ENCODE data around the gene ACOT7. TPM values are rescaled to one million over a fixed set of nuclear protein-coding genes. Genes with fewer than 3 reads are reported as not detected.

The ACOT7 gene
- total RNA-seq, 2 experiments from 2014 or later, result 23.4 to 53.6 TPM

DNA sequence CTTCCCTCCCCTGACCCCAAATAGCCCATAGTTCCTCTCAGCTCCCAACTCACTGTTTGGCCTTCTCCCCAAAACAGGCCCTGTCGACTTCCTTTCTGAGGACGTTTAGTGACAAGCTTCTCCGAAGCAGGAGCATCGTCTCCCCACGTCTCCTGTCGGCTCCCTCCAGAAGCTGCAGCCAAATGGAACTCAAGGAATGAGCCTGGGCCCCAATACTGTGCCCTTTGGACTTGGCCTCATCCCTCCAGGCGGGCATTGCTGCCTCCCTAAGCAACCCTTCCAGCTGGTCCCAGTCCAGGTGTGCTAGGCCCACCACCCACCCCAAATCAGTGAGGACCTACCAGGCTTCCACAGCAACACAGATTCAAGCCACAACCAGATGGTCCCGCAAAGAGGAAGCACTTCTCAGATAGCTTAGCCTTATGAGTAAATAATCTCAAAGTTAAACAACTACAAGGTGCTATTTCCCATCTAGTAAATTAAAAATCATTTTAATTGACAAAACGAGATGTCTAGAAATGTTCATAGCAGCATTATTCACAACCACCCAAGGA, 33.0 kb downstream of the ACOT7 start:
- BruUV-seq (replicated peaks), result no TSS peak
- intact Hi-C loops (cut with micrococcal nuclease; ENCODE audit: unreplicated experiment), result loop anchor here (5.0 kb wide), 1 partner anchor 517 kb away; no protein-coding TSS in a partner anchor
- TF ChIP-seq, protein P1, sequence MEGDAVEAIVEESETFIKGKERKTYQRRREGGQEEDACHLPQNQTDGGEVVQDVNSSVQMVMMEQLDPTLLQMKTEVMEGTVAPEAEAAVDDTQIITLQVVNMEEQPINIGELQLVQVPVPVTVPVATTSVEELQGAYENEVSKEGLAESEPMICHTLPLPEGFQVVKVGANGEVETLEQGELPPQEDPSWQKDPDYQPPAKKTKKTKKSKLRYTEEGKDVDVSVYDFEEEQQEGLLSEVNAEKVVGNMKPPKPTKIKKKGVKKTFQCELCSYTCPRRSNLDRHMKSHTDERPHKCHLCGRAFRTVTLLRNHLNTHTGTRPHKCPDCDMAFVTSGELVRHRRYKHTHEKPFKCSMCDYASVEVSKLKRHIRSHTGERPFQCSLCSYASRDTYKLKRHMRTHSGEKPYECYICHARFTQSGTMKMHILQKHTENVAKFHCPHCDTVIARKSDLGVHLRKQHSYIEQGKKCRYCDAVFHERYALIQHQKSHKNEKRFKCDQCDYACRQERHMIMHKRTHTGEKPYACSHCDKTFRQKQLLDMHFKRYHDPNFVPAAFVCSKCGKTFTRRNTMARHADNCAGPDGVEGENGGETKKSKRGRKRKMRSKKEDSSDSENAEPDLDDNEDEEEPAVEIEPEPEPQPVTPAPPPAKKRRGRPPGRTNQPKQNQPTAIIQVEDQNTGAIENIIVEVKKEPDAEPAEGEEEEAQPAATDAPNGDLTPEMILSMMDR (conservative IDR thresholded peaks at IDR 0.05; ENCODE audit: low read length), result no peak
- TF ChIP-seq EZH2phosphoT487 (IDR thresholded peaks at IDR 0.05; ENCODE audit: borderline replicate concordance, low read depth, low read length), result no peak
- Histone ChIP-seq H3K36me3 (ENCODE audit: insufficient read depth, low read length) (no peaks in the 10 kb centered on the region), H3K79me2 (ENCODE audit: insufficient read depth, low read depth, low read length) (no peaks in the 10 kb centered on the region), H3K9me3 (ENCODE audit: low read length) (no peaks in the 10 kb centered on the region), H3K4me3 (ENCODE audit: low read depth, low read length, poor library complexity, severe bottlenecking) (no peak overlapping the region), H3K9me2 (ENCODE audit: insufficient read depth, low read length) (no peaks in the 10 kb centered on the region), H3K4me1 (ENCODE audit: insufficient read depth, low read length, poor library complexity, severe bottlenecking) (peaks cover 13% of the 10 kb centered on the region), H3K4me2 (ENCODE audit: low read length) (no peak overlapping the region), H3K27ac (ENCODE audit: low read depth, low read length, poor library complexity, severe bottlenecking) (no peak overlapping the region), H2AFZ (ENCODE audit: low read length) (no peak overlapping the region), H4K20me1 (ENCODE audit: insufficient read depth, low read length) (no peaks in the 10 kb centered on the region)
- ChIA-PET CTCF (ENCODE audit: unreplicated experiment) (no interaction called here), POLR2A (no interaction called here)
- DNase-seq (ENCODE audit: low spot score), result no peak

GRCh38 chr1:6360117-6360496, 33.5 kb downstream of the ACOT7 start:
- TF ChIP-seq, protein P1 (conservative IDR thresholded peaks at IDR 0.05; ENCODE audit: low read length), result no peak
- H3K36me3 ChIP-seq (ENCODE audit: insufficient read depth, low read length), result no peaks in the 10 kb centered on the region
- no peak overlapping the region for H3K4me3 ChIP-seq (ENCODE audit: low read depth, low read length, poor library complexity, severe bottlenecking)
- H3K4me1 ChIP-seq (ENCODE audit: insufficient read depth, low read length, poor library complexity, severe bottlenecking), result peaks cover 13% of the 10 kb centered on the region
- no TSS peak for BruUV-seq (replicated peaks)
- POLR2A ChIA-PET, result no interaction called here
- CTCF ChIA-PET (ENCODE audit: unreplicated experiment), result no interaction called here
- H3K9me3 ChIP-seq (ENCODE audit: low read length), result no peaks in the 10 kb centered on the region
- DNase-seq (ENCODE audit: low spot score), result no peak
- H4K20me1 ChIP-seq (ENCODE audit: insufficient read depth, low read length), result no peaks in the 10 kb centered on the region
- 0 out of 2 replicates have a peak overlapping the region, but pooled peaks have one; percentile 28 for H3K4me2 ChIP-seq (ENCODE audit: low read length)
- H2AFZ ChIP-seq (ENCODE audit: low read length), result no peak overlapping the region
- no peak overlapping the region for H3K27ac ChIP-seq (ENCODE audit: low read depth, low read length, poor library complexity, severe bottlenecking)
- H3K9me2 ChIP-seq (ENCODE audit: insufficient read depth, low read length), result no peaks in the 10 kb centered on the region
- intact Hi-C loops (cut with micrococcal nuclease; ENCODE audit: unreplicated experiment), result loop anchor here (5.0 kb wide), 1 partner anchor 517 kb away; no protein-coding TSS in a partner anchor
- H3K79me2 ChIP-seq (ENCODE audit: insufficient read depth, low read depth, low read length), result no peaks in the 10 kb centered on the region

All from OCI-LY7 (cell line).